COLO829 (cell line): Measurements from ENCODE around the gene DNAJC13.

ENCODE experiments used
- DNase-seq: peaks from one replicate; pipeline ENCODE4 v3.0.0; 2012; ENCODE audit warnings: low spot score

Gene DNAJC13

DNA sequence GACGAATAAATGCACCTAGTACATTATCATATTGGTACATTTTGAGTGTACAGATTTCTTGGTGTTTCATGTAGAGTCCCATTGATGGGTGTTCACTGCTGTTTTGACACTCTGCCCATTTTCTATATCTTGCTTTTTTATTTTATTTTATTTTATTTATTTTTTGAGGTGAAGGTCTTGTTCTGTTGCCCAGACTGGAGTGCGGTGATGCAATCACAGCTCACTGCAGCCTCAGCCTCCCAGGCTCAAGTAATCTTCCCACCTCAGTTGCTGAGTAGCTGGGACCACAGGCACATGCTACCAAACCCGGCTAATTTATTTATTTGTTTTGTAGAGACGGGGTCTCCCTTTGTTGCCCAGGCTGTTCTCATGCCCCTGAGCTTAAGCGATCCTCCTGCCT lies 44.2 kb downstream of the DNAJC13 start:
- DNase-seq, result no peak

DNA sequence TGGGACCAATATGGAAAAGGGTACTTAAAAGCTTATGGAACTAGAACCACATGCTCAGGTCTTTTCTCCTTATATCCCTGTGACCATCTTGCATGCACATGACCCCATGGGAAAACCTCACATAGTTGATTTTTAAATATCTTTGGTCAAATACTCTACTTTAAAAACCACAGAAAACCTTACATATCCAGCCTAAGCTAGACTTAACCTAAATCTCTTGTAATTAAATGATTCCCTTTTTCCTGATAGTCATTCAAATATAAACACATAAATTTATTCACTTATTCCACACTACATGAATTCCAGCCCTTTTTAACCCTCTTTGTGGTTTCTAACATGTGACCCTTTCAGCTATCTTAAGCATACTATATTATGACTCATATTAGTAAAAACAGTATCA lies 46.8 kb downstream of the DNAJC13 start:
- DNase-seq, result peak; percentile 45

DNA sequence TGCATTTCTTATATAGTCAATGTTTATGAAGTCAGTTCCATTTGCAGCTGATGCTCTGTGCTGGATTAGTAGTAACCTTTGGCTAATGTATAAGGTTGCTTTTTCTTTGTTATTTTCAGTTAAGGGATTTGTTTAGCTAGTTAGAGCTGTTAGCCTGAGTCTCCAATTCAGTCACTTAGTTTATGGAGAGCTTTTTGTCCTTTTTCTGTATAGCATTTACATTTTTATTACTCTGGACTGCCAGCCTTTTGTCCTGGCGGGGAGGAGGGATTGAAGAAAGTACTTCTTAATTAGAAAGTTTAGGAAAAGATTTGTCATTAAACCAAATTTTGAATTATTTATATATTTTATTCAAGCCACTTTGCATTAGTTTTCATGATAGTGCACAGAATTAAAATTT lies 52.0 kb downstream of the DNAJC13 start:
- no peak for DNase-seq

DNA sequence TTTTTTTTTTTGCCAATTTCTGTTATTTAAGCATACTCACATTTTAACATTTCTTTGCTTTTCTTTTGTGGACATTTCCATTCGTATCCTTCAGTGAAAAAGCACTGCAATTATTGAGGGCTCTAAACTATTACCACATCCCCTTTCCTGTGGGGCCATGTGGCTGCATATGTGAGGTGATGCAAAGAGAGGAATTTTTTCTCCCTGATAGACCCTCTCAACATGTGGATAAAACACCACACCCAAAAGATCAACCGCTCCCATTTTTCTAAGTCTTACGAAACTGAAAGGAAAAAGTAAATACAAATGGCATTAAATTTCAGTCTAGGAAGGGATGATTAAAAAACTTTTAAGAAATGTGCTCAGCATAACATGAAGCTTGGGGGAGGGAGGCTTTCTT lies 68.8 kb downstream of the DNAJC13 start:
- no peak for DNase-seq

DNA sequence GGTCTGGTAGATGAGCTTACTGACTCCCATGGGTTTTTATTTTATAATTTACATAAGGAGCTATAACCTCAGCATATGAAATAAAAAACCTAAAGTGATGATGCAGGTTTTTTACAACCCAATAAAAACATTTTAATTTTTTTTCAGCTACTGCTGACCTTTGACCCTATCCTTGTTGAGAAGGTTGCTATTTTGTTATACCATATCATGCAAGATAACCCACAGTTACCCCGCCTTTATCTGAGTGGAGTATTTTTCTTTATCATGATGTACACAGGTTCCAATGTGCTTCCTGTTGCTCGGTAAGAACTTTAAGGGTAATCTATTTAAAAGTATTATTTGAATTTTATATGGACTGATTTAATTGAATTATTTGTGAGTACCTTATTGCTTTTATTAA lies 70.8 kb downstream of the DNAJC13 start:
- DNase-seq, result no peak

DNA sequence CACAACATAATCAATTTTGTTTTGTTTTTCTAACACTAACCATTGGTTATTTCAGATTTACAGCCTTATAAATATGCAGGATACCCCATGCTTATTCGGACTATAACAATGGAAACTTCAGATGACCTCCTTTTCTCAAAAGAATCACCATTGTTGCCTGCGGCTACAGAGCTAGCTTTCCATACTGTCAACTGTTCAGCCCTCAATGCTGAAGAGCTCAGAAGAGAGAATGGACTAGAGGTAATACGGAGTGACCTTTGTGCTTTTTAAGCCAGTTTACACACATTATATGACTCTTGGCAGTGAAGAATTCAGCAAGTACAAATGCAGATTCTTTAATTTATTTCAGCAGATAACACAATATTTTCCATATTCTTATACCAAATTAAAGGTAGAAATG lies 81.8 kb downstream of the DNAJC13 start:
- DNase-seq, result no peak

DNA sequence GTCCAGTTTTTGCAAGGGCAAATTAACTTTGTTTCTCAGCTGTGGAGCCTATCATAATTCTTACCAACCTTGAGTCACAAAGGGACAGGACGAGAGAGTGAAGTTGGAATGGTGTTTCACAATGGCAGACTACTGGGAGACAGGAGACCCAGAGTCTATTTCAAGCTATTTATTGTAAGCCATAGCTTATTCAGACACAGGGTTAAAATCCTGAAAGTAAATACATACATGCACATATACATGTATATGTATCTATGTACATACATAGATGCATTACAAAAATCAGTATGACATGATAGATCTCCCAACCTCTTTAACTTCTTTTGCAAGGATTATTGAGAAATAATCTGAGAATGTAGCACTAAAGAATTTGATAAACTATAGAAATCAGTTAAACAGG lies 86.3 kb downstream of the DNAJC13 start:
- DNase-seq, result no peak

DNA sequence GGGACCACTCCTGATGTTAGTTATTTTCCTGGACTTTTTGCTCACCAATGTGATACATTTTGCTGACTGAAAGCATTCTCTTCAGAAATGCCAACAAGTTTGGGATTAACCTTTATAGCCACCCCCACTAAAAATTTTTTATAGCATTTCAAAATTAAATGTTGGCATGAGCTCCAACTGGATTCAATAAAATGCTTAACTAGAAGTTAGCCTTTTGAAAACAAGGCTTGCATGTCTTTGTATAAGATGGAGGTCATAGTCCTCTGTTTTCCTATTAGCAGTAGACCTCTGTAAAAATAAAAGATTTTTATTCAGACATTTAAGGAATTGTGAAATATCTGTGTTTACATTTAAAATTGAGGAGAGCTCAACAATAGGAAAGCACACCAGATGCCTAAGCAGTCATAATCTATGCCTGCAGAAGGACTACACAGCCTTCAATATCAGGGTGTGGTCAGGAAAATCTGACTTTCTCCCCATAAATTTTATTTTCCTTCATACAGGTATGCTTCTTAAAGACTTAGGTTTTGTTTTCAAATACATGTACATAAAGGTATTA lies 87.2 kb downstream of the DNAJC13 start:
- no peak for DNase-seq

DNA sequence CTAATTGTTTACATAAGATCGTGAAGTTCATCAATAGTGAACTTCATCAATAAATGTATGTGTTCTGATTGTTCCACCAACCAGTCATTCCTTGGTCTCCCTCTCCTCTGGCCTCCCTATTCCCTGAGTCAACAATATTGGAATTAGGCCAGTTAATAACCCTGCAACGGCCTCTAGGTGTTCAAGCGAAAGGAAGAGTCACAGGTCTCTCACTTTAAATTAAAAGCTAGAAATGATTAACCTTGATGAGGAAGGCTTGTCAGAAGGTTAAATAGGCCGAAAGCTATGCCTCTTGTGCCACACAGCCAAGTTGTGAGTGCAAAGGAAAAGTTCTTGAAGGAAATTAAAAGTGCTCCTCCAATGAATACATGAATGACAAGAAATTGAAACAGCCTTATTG lies 90.4 kb downstream of the DNAJC13 start:
- DNase-seq, result no peak

DNA sequence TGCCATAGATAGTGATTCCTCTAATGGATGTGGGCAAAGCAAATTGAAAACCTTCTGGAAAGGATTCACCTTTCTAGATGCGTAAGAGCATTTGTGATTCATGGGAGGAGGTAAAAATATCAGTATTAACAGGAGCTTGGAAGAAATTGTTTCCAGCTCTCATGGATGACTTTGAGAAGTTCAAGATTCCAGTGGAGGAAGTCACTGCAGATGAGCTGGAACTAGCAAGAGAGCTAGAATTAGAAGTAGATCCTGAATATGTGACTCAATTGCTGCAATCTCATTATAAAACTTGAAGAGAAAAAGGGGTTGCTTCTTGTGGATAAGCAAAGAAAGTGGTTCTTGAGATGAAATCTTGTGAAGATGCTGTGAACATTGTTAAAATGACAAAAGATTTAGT lies 91.8 kb downstream of the DNAJC13 start:
- no peak for DNase-seq

DNA sequence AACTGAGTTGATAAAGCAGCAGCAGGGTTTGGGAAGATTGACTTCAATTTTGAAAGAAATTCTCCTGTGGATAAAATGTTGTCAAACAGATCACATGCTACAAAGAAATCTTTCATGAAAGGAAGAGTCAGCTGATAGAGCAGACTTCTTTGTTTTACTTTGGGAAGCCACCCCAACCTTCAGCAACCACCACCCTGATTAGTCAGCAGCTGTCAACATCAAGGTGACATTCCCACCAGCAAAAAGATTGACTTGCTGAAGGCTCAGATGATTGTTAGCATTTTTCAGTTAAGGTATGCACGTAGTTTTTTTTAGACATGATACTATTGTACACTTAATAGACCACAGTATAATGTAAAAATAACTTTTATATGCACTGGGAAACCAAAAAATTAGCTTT lies 92.2 kb downstream of the DNAJC13 start:
- DNase-seq, result no peak

DNA sequence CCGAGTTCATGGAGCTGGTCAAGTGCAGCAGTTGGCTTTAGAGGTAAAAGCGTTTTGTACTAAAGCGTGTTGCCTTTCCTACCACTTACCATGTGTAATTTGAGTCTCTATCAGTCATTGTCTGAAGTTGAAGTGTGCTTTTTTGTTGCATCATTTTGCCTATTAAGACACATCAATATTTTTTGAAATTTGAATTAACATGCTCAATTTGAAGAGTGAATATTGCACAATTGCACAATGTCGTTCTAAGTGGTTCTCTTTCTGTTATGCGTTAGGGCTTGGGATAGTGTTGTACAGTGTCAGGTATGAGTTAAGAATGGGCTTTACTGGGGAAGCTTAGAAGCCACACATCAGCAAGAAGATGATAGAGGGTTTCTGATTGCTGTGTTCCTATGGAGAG lies 95.8 kb downstream of the DNAJC13 start:
- DNase-seq, result no peak

DNA sequence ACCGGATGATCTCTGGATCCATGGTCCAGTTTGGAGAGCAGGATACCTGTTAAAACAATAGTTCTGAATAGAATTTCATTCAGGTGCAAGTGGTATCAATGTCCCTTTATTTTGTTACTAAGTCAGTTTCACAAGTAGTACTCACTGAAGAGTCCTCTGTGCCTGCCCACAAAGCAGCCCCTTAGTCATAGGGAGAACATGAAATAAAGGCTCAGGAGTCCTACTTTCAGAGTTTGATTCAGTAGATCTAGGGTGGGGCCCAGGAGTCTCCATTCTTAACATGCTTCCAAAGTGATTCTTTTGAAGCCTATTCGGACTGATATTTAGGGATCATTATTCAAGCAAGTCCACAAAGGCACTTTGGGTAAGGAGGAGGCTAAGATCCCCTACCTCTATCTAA lies 100.0 kb downstream of the DNAJC13 start:
- no peak for DNase-seq

DNA sequence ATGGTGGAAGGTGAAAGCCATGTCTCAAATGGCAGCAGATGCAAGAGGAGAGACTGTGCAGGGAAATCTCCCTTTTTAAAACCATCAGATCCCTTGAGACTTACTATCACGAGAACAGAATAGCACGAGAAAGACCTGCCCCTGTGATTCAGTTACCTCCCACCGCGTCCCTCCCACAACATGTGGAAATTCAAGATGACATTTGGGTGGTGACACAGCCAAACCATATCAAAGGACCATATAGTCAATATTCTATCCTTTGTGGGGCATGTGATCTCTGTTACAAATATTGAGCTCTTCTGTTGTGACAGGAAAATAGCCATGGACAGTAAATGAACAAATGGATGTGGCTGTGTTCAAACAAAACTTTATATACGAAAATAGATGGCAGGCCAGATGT lies 102.6 kb downstream of the DNAJC13 start:
- DNase-seq, result no peak

DNA sequence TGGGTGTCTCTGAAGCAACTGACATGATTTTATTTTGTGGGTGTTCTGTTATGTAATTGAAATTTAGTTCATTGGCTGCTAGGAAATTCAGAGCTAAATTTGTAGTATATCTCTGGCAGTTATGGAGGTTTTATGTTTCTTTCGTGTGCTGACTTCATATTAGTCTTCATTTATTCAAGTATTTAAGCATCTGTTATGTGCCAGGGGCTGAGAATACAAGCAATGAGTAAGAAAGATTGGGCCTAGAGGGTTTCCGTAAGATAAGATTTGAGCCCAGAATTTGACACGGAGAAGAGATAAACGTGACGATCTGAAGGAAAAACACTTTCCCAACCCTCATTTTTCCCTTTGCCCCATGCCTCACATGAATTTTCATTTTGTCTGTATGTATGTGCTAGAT lies 104.6 kb downstream of the DNAJC13 start:
- DNase-seq, result no peak

DNA sequence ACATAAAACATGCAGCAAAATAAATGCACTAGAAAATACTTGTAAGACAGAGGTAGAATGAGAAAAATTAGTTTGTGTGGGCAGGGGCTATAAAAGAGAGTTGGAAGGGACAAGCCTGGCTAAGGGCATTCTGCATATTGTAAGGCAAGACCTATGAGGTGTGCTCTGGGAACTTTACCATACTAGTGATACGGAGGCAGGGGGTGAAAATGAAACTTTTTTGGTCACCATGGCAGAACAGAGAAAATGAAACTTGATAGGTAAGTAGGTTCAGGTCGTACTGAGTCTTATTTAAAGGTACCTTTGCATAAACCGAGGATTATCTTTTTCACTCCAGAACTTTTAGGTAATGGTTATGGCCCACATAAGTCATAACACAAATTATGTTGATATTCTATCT lies 105.1 kb downstream of the DNAJC13 start:
- DNase-seq, result no peak

DNA sequence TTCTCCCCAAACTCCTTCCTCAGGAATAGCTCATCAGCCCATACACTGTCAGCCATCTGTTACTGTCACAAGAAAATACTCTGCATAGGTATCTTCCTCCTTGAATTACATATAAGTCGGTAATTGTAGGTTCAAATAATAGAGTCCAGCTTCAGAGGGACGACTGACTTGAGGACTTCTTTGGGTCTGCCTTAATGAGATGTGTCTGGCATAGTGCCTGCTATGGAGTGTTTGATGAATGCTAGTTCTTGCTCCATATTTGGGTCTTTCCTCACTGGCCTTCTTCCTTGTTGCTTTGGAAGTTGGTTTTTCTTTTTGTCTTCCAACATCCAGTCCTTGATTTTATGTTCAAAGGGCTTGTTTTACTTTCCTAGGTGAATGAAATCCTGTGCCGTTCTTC lies 113.3 kb downstream of the DNAJC13 start:
- no peak for DNase-seq

DNA sequence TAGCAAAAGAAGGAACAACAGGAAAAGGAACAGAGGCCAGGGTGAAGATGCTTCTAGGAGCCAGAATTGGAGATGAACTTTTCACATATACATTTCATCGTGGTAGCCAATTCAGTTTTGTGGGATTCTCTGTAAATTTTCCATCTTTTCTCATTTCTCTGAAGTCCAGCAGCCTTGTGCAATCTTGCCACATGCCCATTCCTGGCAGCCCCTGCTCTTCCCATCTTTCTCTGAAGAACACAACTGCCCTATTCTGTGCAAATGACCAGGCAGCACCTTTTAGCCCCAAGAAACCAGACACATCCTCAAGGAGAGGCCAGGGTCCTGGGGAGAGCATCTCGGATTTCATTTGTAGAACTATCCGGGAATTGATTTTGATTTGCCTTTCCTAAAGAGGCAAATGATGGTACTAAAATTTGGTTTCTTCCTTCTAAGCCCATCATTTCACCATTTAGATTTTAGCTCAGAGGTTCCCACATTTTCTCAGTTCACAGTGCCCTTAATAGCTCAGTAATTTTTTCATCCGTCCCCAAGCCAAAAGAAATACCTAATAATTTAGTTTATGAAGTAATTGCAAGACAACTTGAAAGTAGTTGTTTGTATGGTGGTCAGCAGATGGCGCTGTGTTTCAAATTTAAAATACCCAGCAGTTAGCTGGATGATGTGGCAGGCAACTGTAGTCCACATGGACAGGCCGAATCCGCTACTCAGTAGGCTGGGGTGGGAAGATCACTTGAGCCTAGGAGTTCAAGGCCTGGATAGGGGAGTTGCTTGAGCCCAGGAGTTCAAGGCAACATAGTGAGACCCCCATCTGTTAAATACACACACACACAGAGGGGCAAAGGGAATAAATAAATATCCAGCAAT lies 118.5 kb downstream of the DNAJC13 start:
- DNase-seq, result peak; percentile 79

DNA sequence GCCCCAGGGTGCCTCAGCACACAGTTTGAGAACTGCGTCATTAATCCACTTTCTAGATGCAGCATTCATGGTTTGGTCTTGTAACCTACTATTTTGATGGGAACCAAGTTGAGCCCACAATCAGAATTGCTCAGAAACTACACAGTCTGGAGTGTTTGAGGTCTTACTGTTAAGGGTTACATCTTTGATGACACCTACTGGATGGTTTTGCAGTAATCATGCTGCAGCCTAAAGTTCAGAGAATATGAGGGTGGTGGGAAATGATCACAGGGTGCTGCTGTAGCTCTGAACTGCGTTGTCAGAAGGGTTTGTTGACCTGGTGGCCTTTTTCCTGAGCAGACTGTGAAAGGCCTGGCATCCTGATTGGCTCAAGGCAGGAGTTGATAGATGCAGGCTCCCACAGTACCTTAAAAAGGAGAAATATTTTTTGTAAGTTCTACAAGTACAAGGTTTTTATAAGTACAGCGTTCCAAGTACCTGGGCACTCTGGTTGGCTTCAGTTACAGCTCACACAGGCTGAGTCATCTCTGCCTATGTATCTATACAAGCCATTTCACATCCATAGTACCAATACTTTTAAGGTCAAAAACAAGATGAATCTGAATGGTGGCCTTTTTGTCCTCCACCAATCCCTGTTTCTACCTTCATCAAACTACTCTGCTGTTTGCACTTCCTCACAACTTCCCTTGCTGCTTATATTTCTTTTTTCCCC lies 119.3 kb downstream of the DNAJC13 start:
- no peak for DNase-seq

DNA sequence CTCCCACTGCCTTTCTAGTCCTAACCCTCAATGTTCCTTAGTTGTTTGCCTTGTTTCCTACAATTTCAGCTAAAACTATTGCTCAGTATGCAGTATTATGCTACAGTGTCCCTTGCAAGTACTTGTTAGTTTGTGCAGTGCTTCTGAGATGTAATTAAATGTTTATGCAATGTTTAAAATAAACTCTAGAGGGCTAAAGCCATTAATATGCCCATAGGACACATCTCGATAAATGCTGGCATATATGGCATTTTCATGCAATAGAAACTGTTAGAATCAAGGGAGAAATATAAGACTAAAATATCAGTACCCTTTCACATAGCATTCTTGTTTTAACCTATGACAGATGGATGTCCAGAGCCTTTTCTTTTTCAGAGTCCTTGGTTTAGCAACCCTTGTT lies 120.0 kb downstream of the DNAJC13 start:
- no peak for DNase-seq

DNA sequence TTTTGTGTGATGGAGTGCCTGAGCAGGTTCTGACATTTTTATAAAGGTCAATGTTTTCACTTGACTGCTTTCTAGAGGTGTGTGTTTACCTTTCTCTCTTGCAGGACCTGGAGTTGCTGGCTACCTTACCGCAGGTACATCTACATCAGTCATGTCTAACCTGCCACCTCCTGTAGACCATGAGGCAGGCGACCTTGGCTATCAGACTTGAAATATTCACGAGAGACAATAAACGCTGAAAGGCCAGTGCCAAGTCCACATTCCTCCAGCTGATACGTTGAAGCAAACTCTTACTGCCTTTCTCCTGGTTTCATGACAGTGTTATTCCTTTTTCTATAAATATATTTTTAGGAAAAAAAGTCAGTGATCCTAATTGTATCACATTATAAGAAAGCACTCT lies 120.8 kb downstream of the DNAJC13 start:
- DNase-seq, result no peak

DNA sequence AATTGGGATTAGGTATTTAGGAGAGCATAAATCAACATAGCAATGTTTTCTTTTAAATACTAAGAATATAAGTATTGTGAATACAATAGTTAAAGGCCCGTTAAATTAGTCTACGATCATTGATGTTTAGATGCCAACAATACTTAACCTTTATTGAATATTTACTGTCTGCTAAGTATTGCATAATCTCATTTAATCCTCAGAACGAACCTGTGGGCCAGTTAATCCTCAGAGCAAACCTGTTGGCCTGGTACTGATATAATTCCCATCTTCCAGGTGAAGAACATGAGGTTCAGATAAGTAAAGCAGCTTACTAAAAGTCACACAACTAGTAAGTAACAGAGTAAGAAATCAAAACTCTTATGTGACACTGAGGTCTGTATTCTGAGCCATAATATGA lies 122.4 kb downstream of the DNAJC13 start:
- no peak for DNase-seq

DNA sequence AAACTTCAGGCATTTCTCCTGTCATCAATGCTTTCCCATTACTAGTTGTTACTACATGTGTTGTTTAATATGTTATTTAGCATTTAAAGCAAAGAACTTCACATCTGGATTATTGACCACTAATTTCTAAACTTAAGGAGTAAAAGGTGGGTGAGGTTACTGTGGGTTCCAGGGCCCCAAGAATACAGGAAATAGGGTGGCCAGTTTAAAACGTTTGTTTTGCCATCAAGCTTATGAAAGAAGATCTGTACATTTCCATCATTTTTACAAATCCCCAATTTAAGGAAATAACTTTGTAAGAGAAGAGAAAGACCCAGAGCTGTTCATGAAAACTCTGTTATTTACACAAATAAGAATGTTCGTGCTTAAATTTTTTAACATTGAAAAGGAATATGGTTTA lies 125.3 kb downstream of the DNAJC13 start:
- no peak for DNase-seq
